AG09319 (cell line): ENCODE results near the gene CREB3L4.

Experiments used
- DNase-seq: peaks from one replicate; pipeline ENCODE4 v3.0.0-alpha.2; 2010; ENCODE audit warnings: low read depth; ENCODE audit errors: extremely low read depth
- TF ChIP-seq, protein P1 (sequence below): IDR thresholded peaks from 2 replicates; pipeline ENCODE4 v1.5.1; 2011; ENCODE audit warnings: low read depth, mild to moderate bottlenecking, inconsistent platforms, low read length, moderate library complexity

CREB3L4 gene

DNA sequence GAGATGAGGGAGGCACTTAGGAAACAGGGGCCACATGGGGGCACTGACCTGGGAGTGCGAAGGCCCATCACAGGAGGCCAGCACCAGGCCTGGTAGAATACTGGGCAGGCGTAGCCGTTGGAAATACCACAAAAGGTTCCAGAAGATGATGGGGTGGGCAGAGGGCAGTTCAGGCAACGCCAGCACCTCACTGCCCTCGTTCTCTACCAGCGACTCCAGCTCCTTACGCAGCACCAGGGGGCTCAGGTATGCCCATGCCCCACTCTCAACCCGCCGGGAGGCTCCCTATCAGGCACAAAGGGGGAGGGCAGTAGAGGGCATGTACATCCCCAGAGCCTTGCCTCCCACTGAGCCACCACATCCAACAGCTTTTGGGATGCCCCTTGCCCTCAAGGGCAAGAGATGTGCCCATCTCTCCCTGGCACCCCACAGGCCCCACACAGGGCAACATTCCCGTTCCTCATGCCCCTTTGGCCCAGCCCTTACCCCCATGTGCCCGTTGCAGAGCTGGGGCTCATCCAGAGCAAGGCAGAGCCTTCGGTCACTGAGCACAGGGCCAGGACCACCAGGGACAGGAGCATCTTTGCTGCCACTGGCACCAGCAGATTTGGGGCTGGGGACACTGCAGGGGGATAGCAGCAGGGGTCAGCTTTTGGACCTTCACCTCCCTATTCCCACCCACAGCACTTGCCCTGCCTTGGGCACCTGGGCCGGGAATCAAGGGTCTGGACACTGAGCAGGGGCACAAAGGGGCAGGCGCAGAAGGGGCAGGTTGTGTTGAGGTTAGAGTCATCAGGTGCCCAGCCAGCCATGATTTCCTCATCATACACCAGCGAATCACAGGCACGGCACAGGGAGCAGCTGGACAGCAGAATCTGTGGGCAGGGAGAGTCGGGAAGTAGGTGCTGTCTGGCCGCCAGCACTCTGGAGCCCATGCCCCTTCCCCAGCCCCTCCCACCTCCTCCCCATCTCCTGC lies 35.3 kb upstream of the CREB3L4 start:
- TF ChIP-seq, protein P1, sequence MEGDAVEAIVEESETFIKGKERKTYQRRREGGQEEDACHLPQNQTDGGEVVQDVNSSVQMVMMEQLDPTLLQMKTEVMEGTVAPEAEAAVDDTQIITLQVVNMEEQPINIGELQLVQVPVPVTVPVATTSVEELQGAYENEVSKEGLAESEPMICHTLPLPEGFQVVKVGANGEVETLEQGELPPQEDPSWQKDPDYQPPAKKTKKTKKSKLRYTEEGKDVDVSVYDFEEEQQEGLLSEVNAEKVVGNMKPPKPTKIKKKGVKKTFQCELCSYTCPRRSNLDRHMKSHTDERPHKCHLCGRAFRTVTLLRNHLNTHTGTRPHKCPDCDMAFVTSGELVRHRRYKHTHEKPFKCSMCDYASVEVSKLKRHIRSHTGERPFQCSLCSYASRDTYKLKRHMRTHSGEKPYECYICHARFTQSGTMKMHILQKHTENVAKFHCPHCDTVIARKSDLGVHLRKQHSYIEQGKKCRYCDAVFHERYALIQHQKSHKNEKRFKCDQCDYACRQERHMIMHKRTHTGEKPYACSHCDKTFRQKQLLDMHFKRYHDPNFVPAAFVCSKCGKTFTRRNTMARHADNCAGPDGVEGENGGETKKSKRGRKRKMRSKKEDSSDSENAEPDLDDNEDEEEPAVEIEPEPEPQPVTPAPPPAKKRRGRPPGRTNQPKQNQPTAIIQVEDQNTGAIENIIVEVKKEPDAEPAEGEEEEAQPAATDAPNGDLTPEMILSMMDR: no peak
- DNase-seq: no peak

DNA sequence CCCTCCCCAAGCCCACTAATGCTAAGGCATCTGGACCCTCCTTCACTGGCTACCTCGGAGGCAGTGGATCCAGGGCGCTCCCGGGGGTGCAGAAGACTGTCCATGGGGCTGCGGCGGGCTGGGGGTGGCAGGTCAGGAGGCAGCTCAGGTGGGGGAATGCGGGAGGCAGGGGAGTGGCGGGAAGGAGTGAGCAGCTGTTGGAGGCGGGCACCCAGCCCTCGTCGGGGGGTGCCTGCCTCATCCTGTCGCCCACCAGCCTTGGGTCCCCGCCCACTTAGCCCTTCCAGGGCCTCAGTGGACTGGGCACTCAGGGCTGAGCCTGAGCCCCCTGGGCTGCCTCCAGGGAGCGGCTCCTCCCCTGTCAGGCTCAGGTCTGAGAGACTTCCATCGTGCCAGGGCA lies 34.3 kb upstream of the CREB3L4 start:
- TF ChIP-seq, protein P1: no peak

DNA sequence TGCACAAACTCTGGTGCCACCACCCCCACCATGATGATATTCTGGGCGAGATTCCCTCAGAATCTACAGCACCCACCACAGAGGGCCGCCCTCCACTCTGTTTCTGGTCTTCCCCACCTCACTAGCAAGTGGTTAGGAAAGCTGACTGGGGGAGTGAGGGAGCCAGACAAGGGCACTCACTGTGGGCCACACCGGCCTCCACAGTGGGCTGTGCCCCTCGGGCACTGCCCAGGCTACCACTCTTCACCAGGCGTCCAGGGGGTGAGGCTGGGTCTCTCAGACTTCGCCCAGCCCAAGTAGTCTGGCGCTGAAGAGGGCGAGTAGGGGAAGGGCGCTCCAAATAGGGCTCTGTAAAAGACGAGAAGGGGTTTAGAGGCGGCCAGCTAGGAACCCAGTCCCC lies 33.7 kb upstream of the CREB3L4 start:
- TF ChIP-seq, protein P1: no peak
- DNase-seq: no peak

More for the DNA sequence above, 34.3 kb upstream of the CREB3L4 start:
- DNase-seq: no peak

DNA sequence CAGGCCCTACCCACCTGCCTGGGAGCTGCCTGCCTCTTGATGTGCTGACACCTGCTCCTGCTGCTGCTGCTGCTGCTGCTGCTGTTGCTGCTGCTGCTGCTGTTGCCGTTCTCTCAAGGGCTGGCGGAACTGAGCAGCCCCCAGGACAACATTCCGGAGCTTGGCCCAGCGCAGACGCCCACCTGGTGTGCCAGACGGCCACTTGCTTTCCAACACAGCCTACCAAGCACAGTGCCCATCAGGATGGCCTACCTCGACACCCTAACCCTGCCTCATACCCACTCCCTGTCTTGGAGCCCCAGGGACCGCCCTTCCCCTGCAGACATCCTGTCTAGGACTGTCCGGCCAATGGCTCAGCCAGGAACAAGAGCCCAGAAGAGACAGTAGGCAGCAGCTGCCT lies 33.0 kb upstream of the CREB3L4 start:
- DNase-seq: no peak
- TF ChIP-seq, protein P1: no peak

DNA sequence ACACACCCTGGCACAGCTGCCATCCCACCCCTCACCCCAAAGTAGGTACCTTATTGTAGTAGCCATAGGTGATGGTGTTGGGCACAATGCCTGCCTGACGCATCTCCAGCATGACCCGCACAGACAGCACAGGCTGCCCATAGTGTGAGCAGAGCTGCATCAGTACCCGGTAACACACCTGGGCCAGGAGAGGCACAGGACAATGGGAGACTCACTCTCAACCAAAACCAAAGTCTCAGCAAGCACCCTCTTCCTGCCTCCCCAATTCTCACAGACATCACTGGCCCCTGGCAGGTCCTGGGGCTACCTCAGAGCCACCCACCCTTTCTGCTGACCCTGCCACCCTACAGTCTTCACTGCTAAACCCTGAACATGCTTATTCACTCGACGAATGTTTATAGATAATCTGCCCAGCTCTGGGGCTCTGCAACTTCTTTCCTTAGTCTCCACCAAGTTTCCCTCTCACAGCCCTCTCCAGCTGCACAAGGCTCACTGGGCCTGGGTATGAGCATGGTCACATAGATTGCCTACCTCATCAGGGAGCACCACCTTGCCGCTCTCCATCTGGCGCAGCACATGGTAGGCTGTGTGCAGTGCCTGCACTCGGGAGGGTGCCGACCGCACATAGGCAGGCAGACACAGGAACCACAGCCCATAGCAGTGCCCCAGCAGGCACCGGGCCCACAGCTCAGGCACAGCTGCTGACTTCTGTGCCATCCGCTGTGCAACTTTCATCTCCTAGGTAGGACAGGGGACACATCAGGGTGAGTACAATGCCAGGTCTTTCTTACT lies 31.5 kb upstream of the CREB3L4 start:
- DNase-seq: no peak
- TF ChIP-seq, protein P1: no peak

DNA sequence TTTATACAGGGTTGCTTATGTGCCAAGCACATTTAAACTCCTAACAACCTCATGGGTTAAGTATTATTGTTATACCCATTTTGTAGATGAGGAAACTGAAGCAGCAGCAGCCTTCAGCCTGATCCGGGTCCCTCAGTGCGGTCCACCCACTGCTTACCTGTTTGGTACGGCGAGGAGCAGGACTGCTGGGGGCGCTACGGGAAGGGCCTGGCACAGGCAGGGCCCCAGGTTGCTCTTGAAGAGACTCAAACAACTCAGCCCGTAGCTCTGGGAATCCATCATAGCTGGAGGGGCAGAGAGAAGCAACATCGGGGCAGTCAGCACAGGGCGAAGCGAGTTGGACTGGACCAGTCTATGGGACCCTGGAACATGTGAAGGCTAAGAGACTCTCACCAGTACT lies 30.4 kb upstream of the CREB3L4 start:
- TF ChIP-seq, protein P1: no peak
- DNase-seq: no peak

DNA sequence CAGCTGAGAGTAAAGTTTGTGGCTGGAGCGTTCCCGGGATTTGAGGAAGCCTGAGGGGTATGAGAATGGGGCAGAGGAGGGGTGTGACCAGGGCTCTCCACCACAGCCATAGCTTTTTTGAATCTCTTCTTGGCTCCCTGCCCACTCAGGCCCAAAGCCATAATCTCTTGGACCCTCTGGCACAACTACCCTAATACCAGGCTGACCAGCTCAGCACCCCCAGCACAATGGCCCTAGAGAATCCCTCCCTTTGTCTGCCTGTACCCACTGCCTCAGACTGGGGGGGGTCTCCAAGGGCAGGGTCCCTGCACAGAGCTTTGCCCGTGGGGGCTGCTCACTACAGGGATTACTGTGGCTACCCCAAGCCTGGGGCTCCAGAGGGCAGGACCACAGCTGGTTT lies 28.7 kb upstream of the CREB3L4 start:
- TF ChIP-seq, protein P1: no peak
- no peak for DNase-seq
